ENCODE results near the gene FOXP1.

- no peak for TF ChIP-seq EP300 (IDR thresholded peaks at IDR 0.05)
- no peak for TF ChIP-seq CTCF (IDR thresholded peaks at IDR 0.05)
Observed at GRCh38 chr3:71294919-71295318, 288.6 kb downstream of the FOXP1 start.
